MM.1S (cell line): ENCODE measurements around the gene MARCO.

Source experiments
- DNase-seq: peaks from one replicate; pipeline ENCODE4 v3.0.0-alpha.2; 2015
- H2AFZ ChIP-seq: fragments of 300-600 bp; sonication (generic); 2 replicates; pipeline ENCODE4 v1.6.0; 2016; ENCODE audit warnings: antibody characterized with exemption, low read length
- H3F3A ChIP-seq: fragments of 300-600 bp; sonication (generic); 2 replicates; pipeline ENCODE4 v1.6.1; 2016; ENCODE audit warnings: mild to moderate bottlenecking, antibody characterized with exemption, low read length, moderate library complexity, mixed read lengths; ENCODE audit not compliant: insufficient read depth
- H3K27ac ChIP-seq: fragments of 300-600 bp; sonication (generic); 2 replicates; pipeline ENCODE4 v1.5.1; 2016; ENCODE audit warnings: mild to moderate bottlenecking, low read length
- H3K27me3 ChIP-seq: fragments of 300-600 bp; sonication (generic); replicated peaks from 2 replicates; pipeline ENCODE4 v1.6.0; 2016; ENCODE audit warnings: low read length; ENCODE audit not compliant: insufficient read depth
- H3K36me3 ChIP-seq: fragments of 300-600 bp; sonication (generic); replicated peaks from 2 replicates; pipeline ENCODE4 v1.6.1; 2016; ENCODE audit warnings: mild to moderate bottlenecking, low read length, mixed read lengths; ENCODE audit not compliant: insufficient read depth
- H3K4me1 ChIP-seq: fragments of 300-600 bp; sonication (generic); 2 replicates; pipeline ENCODE4 v1.6.1; 2016; ENCODE audit warnings: low read length, mixed read lengths
- H3K4me2 ChIP-seq: fragments of 300-600 bp; sonication (generic); 2 replicates; pipeline ENCODE4 v1.6.0; 2016; ENCODE audit warnings: low read depth, low read length
- H3K4me3 ChIP-seq: fragments of 300-600 bp; sonication (generic); 2 replicates; pipeline ENCODE4 v1.5.1; 2016; ENCODE audit warnings: low read length, mixed read lengths
- H3K79me2 ChIP-seq: fragments of 300-600 bp; sonication (generic); 2 replicates; pipeline ENCODE4 v1.6.1; 2016; ENCODE audit warnings: mixed run types, low read length, mixed read lengths
- H3K9ac ChIP-seq: fragments of 300-600 bp; sonication (generic); 2 replicates; pipeline ENCODE4 v1.6.1; 2016; ENCODE audit warnings: low read length, mixed read lengths
- H3K9me2 ChIP-seq: fragments of 300-600 bp; sonication (generic); replicated peaks from 2 replicates; pipeline ENCODE4 v1.6.1; 2016; ENCODE audit warnings: mild to moderate bottlenecking, low read length, mixed read lengths; ENCODE audit not compliant: insufficient read depth
- H3K9me3 ChIP-seq: fragments of 300-600 bp; sonication (generic); replicated peaks from 2 replicates; pipeline ENCODE4 v1.6.1; 2016; ENCODE audit warnings: mild to moderate bottlenecking, low read length, mixed read lengths; ENCODE audit not compliant: insufficient read depth
- H4K20me1 ChIP-seq: fragments of 300-600 bp; sonication (generic); 2 replicates; pipeline ENCODE4 v1.6.1; 2016; ENCODE audit warnings: mild to moderate bottlenecking, low read length, moderate library complexity, mixed read lengths; ENCODE audit not compliant: insufficient read depth
- CTCF ChIP-seq: fragments of 300-600 bp; sonication (generic); IDR thresholded peaks from 2 replicates; pipeline ENCODE4 v1.5.1; 2016; ENCODE audit warnings: antibody characterized with exemption, low read length, mixed read lengths
- EZH2 ChIP-seq: fragments of 300-600 bp; sonication (generic); optimal IDR thresholded peaks from 2 replicates; pipeline ENCODE3; 2017; ENCODE audit warnings: low read depth, mild to moderate bottlenecking, antibody characterized with exemption, low read length, mixed read lengths
- EZH2phosphoT487 ChIP-seq: fragments of 300-600 bp; sonication (generic); IDR thresholded peaks from 2 replicates; pipeline ENCODE4 v1.6.1; 2018; ENCODE audit warnings: antibody characterized with exemption, low read length

MARCO gene

GRCh38 chr2:119023534-119023933 is 81.5 kb downstream of the MARCO start:
- H3K36me3 ChIP-seq: no peaks in the 10 kb centered on the region
- no peaks in the 10 kb centered on the region for H4K20me1 ChIP-seq
- H3K4me2 ChIP-seq: no peak overlapping the region

GRCh38 chr2:119024152-119024551 is 82.2 kb downstream of the MARCO start:
- Histone ChIP-seq H3K79me2 (no peaks in the 10 kb centered on the region), H3K27ac (no peak overlapping the region), H3K27me3 (no peaks in the 10 kb centered on the region), H3K4me2 (no peak overlapping the region), H2AFZ (no peak overlapping the region), H3K36me3 (no peaks in the 10 kb centered on the region), H4K20me1 (no peaks in the 10 kb centered on the region), H3K9me3 (no peaks in the 10 kb centered on the region), H3K4me1 (no peaks in the 10 kb centered on the region), H3K9me2 (no peaks in the 10 kb centered on the region), H3K4me3 (no peak overlapping the region), H3K9ac (no peak overlapping the region), H3F3A (no peaks in the 10 kb centered on the region)
- TF ChIP-seq CTCF: no peak
- no peak for TF ChIP-seq EZH2
- TF ChIP-seq EZH2phosphoT487: no peak
- no peak for DNase-seq

More at GRCh38 chr2:119023534-119023933, 81.5 kb downstream of the MARCO start:
- Histone ChIP-seq H3K79me2 (no peaks in the 10 kb centered on the region), H3K4me1 (no peaks in the 10 kb centered on the region), H2AFZ (no peak overlapping the region), H3K9me3 (no peaks in the 10 kb centered on the region), H3K4me3 (no peak overlapping the region), H3K27ac (no peak overlapping the region), H3K27me3 (no peaks in the 10 kb centered on the region), H3F3A (no peaks in the 10 kb centered on the region), H3K9me2 (no peaks in the 10 kb centered on the region), H3K9ac (no peak overlapping the region)
- TF ChIP-seq EZH2: no peak
- TF ChIP-seq EZH2phosphoT487: no peak
- TF ChIP-seq CTCF: no peak
- no peak for DNase-seq

- H3K4me2 ChIP-seq: no peak overlapping the region
- no peaks in the 10 kb centered on the region for H3K9me2 ChIP-seq
- no peak overlapping the region for H3K9ac ChIP-seq
- TF ChIP-seq CTCF: no peak
- no peaks in the 10 kb centered on the region for H3K9me3 ChIP-seq
- no peak overlapping the region for H2AFZ ChIP-seq
- H3K79me2 ChIP-seq: no peaks in the 10 kb centered on the region
- H4K20me1 ChIP-seq: no peaks in the 10 kb centered on the region
- no peak overlapping the region for H3K27ac ChIP-seq
- no peak overlapping the region for H3K4me3 ChIP-seq
- H3F3A ChIP-seq: no peaks in the 10 kb centered on the region
- H3K36me3 ChIP-seq: no peaks in the 10 kb centered on the region
- H3K4me1 ChIP-seq: no peaks in the 10 kb centered on the region
- DNase-seq: no peak
- H3K27me3 ChIP-seq: no peaks in the 10 kb centered on the region
These were observed 82.6 kb downstream of the MARCO start for GRCh38 chr2:119024568-119024967.

- no peak overlapping the region for H2AFZ ChIP-seq
- H3K9me3 ChIP-seq: no peaks in the 10 kb centered on the region
- no peaks in the 10 kb centered on the region for H4K20me1 ChIP-seq
- H3F3A ChIP-seq: no peaks in the 10 kb centered on the region
- no peak overlapping the region for H3K4me3 ChIP-seq
- H3K4me1 ChIP-seq: no peaks in the 10 kb centered on the region
- H3K9me2 ChIP-seq: no peaks in the 10 kb centered on the region
- no peak for DNase-seq
- no peaks in the 10 kb centered on the region for H3K79me2 ChIP-seq
- no peak overlapping the region for H3K4me2 ChIP-seq
- H3K9ac ChIP-seq: no peak overlapping the region
- H3K27me3 ChIP-seq: no peaks in the 10 kb centered on the region
- no peaks in the 10 kb centered on the region for H3K36me3 ChIP-seq
- no peak overlapping the region for H3K27ac ChIP-seq
- TF ChIP-seq CTCF: no peak
- TF ChIP-seq EZH2phosphoT487: no peak
- no peak for TF ChIP-seq EZH2
These were observed 83.0 kb downstream of the MARCO start for GRCh38 chr2:119025013-119025412.
